Osteocyte (in vitro differentiated cells): ENCODE results near the gene HPSE2. TPM values are rescaled to one million over a fixed set of nuclear protein-coding genes. Genes with fewer than 3 reads are reported as not detected.

Source experiments
- DNase-seq: peaks from one replicate; pipeline ENCODE4 v3.0.0; 2021; ENCODE audit warnings: mixed read lengths; ENCODE audit not compliant: unreplicated experiment; ENCODE audit errors: extremely low spot score
- H3K27ac Mint-ChIP-seq: one replicate; pipeline ENCODE4 v1.8.0; 2021; ENCODE audit warnings: mild to moderate bottlenecking, mixed read lengths; ENCODE audit not compliant: unreplicated experiment
- H3K27me3 Mint-ChIP-seq: one replicate; pipeline ENCODE4 v1.8.0; 2021; ENCODE audit warnings: mixed read lengths; ENCODE audit not compliant: unreplicated experiment
- H3K36me3 Mint-ChIP-seq: one replicate; pipeline ENCODE4 v1.8.0; 2021; ENCODE audit warnings: mixed read lengths; ENCODE audit not compliant: unreplicated experiment
- H3K4me1 Mint-ChIP-seq: one replicate; pipeline ENCODE4 v1.8.0; 2021; ENCODE audit warnings: mixed read lengths; ENCODE audit not compliant: unreplicated experiment
- H3K4me3 Mint-ChIP-seq: one replicate; pipeline ENCODE4 v1.8.0; 2021; ENCODE audit warnings: mild to moderate bottlenecking, moderate library complexity, mixed read lengths; ENCODE audit not compliant: unreplicated experiment
- H3K9me3 Mint-ChIP-seq: one replicate; pipeline ENCODE4 v1.8.0; 2021; ENCODE audit warnings: mixed read lengths; ENCODE audit not compliant: unreplicated experiment
- CTCF ChIP-seq: fragments of 200-600 bp; sonication (generic); IDR thresholded peaks from 2 replicates; pipeline ENCODE4 v1.5.0; 2021; ENCODE audit warnings: antibody characterized with exemption, mild to moderate bottlenecking, moderate library complexity
- total RNA-seq: library from RNA; stranded (reverse); gene quantifications from 2 replicates; pipeline ENCODE4 v1.2.1, GENCODE V29; 2021

Gene HPSE2
- total RNA-seq, 1 donor from 2014 or later: not detected

GRCh38 chr10:98846787-98847186 lies 388.9 kb downstream of the HPSE2 start:
- Mint-ChIP-seq H3K4me1 (no peaks in the 10 kb centered on the region), H3K27me3 (no peaks in the 10 kb centered on the region), H3K9me3 (no peaks in the 10 kb centered on the region), H3K36me3 (no peaks in the 10 kb centered on the region), H3K4me3 (no peak overlapping the region), H3K27ac (no peak overlapping the region)
- DNase-seq: no peak
- TF ChIP-seq CTCF: no peak

- no peak overlapping the region for H3K27ac Mint-ChIP-seq
- no peak for DNase-seq
- H3K36me3 Mint-ChIP-seq: no peaks in the 10 kb centered on the region
- H3K9me3 Mint-ChIP-seq: no peaks in the 10 kb centered on the region
- no peak for TF ChIP-seq CTCF
- no peak overlapping the region for H3K4me3 Mint-ChIP-seq
- peaks cover 2% of the 10 kb centered on the region for H3K27me3 Mint-ChIP-seq
- no peaks in the 10 kb centered on the region for H3K4me1 Mint-ChIP-seq
Measured at GRCh38 chr10:98833542-98833941, 402.1 kb downstream of the HPSE2 start.

GRCh38 chr10:98832738-98833137 lies 402.9 kb downstream of the HPSE2 start:
- Mint-ChIP-seq H3K36me3 (no peaks in the 10 kb centered on the region), H3K4me1 (no peaks in the 10 kb centered on the region), H3K27me3 (peaks cover 2% of the 10 kb centered on the region), H3K4me3 (no peak overlapping the region), H3K9me3 (no peaks in the 10 kb centered on the region), H3K27ac (no peak overlapping the region)
- DNase-seq: no peak
- no peak for TF ChIP-seq CTCF

GRCh38 chr10:98832196-98832595 lies 403.5 kb downstream of the HPSE2 start:
- no peaks in the 10 kb centered on the region for H3K9me3 Mint-ChIP-seq
- no peak overlapping the region for H3K4me3 Mint-ChIP-seq
- no peaks in the 10 kb centered on the region for H3K36me3 Mint-ChIP-seq
- H3K4me1 Mint-ChIP-seq: no peaks in the 10 kb centered on the region
- H3K27ac Mint-ChIP-seq: no peak overlapping the region
- no peak for TF ChIP-seq CTCF
- DNase-seq: no peak
- peaks cover 2% of the 10 kb centered on the region for H3K27me3 Mint-ChIP-seq

- Mint-ChIP-seq H3K4me3 (no peak overlapping the region), H3K36me3 (no peaks in the 10 kb centered on the region), H3K27ac (no peak overlapping the region), H3K4me1 (no peaks in the 10 kb centered on the region), H3K9me3 (no peaks in the 10 kb centered on the region), H3K27me3 (peaks cover 2% of the 10 kb centered on the region)
- DNase-seq: no peak
- no peak for TF ChIP-seq CTCF
Measured at GRCh38 chr10:98831391-98831790, 404.3 kb downstream of the HPSE2 start.
